ENCODE results near the gene ZC3H12C.

Gene ZC3H12C

DNA sequence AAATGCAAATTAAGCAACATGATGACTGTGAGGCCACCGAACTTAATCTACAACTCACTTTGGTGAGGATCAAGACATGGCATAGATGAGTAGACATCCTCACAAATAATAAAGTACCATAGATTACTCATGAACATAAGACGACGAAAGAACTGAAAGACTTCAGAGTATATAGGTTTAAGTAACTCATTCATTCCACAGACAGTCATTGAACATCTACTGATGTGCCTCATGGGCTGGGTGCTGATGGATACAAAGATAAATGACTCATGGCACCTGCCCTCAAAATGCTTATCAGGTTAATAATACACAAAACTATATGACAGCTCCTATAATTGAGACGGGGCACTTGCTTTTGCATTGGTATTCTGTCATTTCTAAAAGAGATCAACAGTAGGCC lies 63.3 kb downstream of the ZC3H12C start:
- DNase-seq = no peak

DNA sequence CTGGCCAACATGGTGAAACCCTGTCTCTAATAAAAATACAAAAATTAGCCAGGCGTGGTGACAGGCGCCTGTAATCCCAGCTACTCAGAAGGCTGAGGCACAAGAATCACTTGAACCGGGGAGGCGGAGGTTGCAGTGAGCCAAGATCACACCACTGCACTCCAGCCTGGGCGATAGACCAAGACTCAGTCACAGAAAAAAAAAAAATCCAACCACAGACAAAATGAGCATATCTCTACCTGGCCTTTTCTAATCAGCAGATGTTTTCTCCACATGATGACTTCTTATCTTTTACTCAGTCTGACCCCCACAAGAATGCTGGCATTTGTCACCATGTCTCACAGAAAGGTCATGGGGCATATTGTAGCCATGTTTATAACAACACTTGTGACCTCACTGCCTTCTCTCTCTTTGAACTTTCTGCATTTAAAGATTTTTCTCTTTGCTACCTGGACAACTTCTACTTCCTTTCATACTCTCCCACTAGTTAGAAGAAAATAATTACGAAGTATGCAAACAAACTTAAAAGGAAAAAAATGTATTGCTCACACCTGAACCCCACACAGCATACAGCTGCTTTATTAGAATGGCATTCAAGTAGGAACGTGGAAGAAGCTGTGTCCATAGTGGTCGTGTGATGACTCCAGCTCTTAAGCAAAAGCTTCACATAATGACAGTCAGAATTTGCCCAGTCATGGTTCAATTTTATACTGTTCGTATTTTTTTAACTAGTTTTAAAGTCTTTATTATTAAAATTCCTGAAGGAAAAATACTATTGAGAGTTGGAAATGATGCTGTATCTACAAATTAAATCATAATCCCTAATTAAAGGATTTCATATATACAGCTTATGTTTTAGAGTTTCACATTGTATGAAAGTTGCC lies 65.4 kb downstream of the ZC3H12C start:
- DNase-seq = no peak

DNA sequence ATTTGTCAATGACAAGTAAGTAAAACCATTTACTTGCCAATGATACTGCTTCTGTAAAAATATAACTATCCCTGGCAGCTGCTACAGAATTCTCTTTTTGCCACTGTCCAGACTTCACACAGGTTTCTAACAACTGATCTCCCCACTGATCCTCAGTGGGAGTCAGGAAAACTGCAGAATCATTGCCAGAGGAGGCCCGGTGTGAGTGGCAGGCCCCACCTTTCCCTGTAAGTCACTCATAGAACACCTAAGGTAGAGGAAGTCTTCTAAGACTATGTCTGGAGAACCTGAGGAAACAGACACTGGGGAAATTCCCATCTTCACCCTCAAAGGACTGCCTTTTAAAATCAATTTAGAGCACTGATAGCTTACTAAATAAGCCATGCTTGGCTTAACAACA lies 66.3 kb downstream of the ZC3H12C start:
- no peak for DNase-seq

DNA sequence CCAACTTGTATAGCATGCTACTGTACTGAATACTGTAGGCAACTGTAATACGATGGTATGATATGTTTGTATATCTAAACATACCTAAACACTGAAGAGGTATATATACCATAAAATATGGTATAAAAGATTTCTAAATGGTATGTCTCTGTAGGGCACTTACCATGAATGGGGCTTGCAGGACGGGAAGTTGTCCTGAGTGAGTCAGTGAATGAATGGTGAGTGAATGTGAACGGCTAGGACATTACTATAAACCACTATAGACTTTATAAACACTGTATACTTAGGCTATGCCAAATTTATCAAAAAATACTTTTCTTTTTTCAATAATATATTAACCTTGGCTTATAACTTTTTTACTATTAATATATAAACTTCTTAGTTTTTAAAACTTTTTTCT lies 66.8 kb downstream of the ZC3H12C start:
- no peak for DNase-seq

DNA sequence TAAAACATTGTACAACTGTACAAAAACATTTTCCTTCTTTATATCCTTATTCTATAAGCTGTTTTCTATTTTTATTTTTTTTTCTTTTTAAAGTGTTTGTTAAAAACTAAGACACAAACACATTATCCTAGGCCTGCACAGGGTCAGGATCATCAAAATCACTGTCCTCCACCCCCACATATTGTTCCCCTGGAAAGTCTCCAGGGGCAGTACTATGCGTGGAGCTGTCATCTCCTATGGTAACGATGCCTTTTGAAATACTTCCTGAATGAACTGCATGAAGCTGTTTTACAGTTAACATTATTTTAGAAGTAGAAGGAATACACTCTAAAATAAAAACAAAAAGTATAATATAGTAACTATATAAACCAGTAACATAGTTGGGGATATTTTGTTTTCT lies 67.2 kb downstream of the ZC3H12C start:
- DNase-seq = no peak

DNA sequence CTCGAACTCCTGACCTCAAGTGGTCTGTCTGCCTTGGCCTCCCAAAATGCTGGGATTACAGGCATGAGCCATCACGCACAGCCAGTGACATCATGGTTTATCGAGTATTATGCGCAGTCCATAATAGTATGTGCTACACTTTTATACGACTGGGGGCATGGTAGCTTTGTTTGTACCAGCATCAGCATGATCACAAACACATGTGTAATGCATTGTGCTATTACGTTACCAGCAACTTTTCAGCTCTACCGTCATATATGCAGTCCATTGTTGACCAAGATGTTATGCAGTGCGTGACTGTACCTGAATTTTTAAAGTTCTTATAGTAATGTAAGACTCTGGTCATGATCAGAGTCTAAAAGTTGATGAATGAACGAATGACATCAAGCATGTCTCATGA lies 67.9 kb downstream of the ZC3H12C start:
- DNase-seq = no peak

DNA sequence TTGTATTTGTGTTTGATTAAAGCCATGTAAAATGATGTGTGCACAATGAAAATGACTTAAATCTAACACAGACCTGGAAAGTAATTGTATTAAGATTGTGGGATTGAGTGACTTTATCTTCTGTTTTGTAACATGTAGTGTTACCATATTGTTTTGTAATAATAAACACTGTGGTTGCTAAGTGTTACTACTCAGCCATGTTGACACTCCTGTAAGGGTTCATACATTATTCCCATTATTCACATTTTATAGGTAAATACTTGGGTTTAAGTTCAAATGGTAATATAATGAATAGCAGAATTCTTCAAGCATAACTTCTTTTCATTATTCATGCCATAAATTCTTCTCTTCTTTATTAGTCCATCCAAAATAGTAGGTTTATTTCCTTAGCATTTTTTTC lies 69.0 kb downstream of the ZC3H12C start:
- DNase-seq = no peak

DNA sequence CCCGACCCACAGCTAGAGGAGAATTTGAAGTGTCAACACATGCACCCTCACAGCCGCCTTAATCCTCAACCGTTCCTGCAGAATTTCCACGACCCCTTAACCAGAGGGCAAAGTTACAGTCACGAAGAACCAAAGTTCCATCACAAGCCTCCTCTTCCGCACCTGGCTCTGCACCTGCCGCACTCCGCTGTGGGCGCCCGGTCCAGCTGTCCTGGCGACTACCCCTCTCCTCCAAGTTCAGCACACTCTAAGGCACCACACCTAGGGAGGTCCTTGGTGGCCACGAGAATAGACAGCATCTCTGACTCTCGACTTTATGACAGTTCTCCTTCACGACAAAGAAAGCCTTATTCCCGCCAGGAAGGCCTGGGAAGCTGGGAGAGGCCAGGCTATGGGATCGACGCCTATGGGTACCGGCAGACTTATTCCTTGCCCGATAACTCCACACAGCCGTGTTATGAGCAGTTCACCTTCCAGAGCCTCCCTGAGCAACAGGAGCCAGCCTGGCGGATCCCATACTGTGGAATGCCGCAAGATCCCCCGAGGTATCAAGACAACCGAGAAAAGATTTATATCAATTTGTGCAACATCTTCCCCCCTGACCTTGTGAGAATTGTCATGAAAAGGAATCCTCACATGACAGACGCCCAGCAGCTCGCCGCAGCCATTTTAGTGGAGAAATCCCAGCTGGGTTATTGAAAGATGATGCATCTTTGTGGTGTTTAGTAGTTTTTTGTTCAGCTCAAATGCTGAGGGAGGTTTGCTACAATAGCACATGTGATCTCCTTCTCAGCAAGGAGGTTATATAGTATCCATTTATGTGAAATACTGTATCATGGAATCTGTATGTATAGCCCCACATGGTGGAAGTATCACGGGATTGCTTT lies 72.1 kb downstream of the ZC3H12C start:
- DNase-seq = no peak

DNA sequence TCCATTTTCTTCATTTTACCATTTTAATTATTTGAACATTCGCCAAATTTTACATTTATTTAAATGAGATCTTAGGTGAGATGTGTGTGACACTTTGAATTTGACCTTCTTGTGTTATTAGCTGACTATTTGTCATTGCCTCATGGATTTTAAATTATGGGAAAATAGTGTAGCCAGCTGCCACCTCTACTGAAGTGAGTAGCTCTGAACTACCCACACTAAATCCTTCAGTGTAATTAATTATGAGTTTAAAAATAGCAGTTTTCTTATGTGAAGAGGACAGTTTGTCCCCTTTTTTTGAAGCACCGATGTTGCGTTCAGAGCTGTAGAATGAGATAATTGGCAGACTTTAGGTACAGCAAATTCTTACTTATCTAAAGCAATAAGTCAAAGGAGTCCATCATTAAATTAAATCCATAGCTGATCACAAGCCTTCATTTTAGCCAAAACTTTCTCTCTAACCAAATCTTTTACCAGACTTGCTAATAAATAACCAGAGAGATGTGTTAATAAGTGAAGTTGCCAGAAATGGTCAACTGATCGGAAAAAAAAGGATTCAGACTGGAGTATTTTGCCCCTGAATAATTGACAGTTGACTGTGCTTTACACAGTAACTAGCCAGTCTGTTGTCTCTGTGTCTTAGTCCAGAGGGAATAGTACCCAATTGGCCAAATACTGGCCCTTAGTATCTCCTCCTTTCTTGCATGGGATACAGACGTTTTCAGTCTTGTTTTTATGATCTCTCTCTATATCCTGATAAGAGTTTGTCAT lies 75.0 kb downstream of the ZC3H12C start:
- no peak for DNase-seq

DNA sequence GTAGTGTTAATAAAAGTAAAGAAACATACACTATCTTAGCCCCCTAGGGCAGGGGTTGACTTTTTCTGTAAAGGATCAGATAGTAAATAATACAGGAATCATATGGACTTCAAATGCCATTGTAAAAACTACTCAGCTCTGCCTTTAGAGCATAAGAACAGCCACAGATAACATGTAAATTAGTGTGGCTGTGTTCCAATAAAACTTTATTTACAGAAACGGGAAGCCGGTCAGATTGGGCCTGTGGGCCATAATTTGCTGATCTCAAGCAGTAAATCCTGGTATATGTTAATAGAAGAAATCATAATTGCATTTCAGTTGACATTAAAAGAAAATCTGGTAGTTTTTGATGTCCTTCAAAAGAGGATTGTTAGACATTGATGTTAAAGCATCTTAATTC lies 76.5 kb downstream of the ZC3H12C start:
- no peak for DNase-seq

DNA sequence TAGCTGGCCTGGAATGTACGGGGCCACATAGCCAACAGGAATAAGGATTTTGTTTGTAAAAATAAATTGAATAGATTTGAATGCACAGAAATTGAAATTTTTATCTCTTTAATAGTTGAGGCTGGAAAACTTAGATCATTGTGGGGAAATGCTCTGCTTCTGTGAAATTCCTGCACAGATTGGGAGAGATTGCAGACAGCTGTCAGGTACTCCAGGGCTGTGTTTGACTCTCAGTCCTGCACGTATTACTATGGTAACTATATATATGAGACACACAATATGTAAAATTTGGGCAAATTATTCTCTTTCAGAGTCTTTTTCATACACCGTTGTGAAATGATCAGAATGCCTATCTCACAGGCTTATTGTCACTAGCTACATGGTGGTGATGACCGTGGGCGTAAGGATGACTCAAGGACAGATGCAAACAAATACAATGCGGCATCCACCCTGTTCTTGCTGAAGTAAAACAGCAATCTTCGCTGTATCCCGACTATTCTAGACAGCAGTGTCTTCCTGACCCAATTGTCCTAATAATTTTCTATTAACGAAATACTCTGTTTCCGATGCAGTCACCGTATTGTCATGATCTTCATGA lies 79.4 kb downstream of the ZC3H12C start:
- no peak for DNase-seq

DNA sequence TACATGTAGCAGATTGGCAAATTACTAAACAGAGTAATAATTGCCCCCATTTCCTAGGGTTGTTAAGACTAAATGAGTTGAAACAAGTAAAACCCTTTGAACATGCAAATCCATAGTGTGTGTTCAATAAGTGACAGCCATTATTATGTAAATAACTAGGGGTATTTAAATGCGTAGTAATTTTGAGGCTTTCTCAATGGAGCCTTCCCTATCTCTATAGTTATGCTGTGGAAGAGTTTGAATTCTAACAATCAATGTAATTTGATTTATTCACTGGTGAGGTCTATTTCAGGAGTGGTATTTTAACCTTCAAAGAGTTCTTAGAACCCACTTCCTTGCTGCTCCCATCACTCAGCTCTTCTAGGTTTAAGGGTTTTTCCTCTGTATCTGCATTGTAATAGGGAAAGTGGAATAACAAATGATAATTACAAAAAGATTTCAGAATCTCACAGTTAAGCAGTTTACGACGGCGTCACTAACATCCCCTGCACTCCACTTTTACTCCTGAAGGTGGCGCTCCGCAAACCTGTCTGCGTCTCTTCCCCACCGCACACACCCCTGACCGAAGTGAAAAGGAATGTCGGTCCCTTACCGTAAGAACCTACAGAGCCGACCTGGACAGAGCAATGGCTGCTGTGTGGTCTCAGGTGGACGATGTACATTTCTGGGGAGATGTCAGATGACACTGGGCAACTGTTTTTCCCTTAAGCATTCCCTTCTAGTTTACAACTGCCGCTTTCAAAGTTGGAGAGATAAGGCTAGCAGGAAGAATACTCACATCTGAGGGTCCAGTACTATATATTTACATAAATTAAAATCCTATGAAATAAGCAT lies 80.8 kb downstream of the ZC3H12C start:
- no peak for DNase-seq

DNA sequence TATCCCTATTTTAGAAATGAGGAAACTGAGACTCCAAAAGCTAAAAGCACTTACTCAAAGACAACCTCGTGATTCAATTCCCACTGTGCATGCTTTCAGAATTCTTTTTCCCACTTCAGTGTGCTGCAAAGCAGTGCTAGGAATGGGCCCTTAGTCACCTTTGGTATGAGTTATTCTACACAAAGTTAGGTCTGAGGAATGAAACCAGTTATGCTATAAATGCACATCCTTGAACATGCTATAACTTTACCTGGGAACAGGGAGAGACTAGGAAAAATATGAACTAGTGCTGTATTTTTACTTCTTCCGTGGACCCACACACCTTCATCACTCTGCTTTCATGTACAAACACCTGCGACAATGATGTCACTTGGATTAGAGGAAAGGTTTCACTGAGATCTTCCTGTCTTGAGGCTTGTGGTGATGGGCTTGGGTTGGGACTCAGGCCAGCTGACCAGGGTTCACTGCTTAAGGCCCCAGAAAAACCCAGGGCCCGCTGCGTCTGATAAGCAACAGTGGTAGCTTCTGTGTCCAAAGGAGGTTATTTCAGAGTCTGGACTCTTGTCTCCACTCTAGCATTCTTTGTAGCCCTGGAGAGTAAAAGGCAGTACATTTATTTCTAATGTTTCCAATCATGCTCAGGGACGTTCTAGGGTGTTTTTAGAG lies 81.6 kb downstream of the ZC3H12C start:
- DNase-seq = no peak

DNA sequence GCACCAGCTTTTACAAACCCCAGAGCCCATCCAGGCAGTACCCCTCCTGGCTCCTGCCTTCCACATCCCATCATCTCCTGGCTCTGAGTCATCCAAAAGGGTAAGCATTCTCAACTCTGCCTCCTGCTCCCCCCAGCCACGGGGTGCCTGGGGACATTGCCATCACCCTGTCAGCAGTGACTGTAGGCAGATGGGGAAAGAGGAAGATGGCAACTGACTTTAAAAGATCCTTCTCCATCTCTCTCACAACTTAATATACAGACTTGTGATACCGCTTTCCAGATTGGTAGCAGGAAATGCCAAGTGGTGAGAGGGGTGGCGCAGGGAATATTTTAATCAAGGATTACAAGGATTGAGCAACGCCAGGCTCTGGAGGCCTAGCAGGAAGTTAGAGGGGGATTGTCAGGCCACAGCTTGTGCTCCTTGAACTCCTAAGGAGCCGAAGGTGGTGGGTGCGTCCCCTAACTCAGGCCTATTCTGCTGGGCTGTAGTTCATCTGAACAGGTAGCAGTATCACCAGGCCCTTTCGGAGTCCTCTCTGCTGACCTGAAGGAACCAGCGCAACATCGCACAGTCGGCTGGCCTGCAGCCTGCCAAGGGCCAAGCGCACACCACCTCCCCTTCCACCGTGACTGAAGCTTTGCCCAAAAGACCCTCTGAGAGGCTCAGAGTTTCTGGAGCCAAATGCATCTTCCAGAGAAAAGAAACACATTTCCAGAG lies 83.3 kb downstream of the ZC3H12C start:
- DNase-seq = no peak

DNA sequence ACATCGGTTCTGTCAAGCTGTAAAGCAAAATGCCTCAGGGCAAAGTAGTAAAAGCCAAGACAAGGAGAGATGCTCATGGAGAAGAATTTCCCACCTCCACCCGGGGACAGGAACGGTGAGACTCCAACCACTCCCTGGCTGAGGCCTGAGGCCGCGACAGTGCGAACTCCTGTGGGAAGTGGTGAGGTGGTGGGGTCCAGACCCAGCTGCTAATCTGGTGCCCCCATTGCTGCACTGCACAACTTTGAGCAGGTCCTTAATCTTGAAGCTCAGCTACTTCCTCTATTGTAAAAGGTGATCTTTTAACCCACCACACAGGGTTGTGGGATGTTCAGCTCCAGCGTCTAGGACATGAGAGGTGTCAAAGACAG lies 83.9 kb downstream of the ZC3H12C start:
- DNase-seq = no peak

DNA sequence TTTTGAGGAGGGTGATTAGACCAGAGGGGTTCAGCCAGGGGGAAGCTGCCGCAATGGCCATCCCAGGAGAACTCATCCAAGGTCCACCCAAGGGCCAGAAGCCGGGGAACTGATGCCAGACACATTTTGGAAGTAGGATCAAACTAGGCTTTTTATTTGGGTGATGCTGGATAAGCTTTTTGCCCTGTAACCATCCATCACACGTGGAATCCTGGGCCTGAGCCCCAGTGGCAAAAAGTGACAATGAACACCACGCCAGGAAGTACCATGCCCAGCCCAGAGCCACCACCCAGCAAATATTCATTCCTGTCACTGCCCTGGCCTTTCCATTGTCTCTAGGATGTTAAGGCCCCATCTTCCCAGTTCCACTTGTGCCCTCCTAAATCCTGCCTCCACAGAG lies 85.9 kb downstream of the ZC3H12C start:
- no peak for DNase-seq

DNA sequence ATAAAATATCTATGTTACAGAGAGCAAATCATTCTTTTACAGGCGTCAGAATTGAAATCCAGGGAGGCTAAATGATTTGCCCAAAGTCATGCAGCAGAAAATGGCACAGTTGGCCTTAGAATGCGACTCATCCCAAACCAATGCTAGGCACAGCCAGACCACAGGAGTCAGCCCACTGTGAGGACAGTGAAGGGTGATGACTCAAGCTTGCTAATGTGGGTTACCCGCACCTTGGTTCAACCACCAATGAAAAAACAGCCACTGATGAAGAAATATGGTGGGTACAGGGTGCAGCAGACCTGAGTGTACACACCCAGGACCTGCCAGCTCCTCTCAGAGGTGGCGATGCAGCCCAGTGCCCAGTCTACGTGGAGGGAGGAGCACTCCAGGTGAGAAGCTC lies 89.7 kb downstream of the ZC3H12C start:
- DNase-seq = no peak

DNA sequence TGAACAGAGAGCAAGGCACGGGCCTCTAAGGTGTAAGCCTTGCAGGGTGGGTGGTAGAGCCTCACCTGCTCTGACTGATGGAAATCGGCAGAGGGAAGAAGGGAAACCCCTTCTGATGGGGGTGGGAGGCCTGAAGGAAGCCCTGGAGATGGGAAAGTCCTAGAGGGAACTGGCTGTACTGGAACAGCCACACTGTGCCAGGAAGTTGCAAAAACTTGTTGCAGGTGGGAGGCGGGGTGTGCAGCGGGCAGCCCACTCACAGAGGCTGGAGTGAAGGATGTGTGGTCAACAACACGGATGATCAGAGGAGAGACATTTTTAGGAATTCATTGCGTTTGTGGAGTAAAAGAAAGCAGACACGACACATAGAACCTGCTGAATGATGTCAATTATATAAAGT lies 91.3 kb downstream of the ZC3H12C start:
- DNase-seq = no peak

DNA sequence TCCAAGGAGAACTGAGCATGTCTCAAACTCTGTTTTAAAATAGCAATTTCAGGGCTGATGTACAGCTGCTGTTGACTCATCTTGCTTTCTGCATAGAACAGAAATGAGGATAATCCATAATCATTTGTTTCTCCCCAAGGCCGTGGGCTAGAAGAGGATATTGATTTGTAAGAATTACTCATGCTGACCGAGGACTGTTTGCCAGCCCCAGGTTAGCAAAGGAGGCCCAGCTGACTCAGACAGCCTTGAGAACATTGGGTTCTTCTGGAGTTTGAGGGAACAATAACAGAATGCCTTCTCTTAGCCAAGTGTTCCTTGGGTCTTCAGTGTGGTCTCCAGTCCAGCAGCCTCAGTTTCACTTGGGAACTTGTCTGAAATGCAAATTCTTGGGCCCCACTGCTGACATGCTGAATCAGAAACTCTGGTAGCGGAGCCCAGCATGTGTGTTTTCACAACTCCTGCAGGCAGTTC lies 92.0 kb downstream of the ZC3H12C start:
- no peak for DNase-seq

DNA sequence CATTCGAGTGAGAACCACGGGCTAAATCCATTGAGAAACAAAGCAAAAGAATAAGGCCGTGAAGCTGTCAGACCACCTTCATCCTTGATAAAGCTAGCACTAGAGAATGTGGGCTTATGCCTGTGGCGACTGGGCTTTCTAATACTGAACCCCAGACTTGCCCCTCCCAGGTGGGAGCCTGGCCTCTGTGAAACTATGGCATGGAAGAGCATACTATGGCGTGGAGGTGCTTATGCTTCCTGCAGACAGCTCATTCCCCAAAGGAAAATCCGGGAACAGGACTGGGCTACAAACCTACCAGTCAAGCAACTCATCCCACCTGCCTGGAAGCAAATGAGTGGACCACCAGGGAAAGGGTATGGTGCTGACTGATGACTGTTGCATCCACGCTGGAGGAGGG lies 92.4 kb downstream of the ZC3H12C start:
- no peak for DNase-seq

DNA sequence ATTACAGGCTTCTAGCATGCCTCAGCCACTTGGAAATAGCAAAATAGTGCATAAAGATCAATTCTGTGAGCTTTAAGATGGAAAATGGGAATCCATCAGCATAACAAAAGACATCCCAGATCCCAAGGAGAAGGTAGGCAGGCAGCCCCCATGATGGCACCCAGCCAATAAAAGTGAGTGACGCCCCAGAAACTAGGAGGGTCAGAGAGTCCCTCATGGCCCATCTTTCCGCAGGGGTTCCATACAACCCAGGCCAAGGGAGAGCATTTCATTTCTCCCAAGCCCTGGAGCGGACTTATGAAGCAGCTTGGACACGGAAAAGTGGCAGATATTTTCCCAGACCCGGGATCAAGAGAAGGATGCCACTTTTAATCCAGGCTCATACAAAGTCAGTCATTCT lies 93.3 kb downstream of the ZC3H12C start:
- DNase-seq = no peak

Data from SIG-M5 (cell line).